ENCODE measurements around the gene NCKAP5L. TPM values are rescaled to one million over a fixed set of nuclear protein-coding genes. Genes with fewer than 3 reads are reported as not detected.

NCKAP5L gene
- polyA plus RNA-seq, 3 donors: 3.7 to 14.9 (median 6.8) TPM

DNA sequence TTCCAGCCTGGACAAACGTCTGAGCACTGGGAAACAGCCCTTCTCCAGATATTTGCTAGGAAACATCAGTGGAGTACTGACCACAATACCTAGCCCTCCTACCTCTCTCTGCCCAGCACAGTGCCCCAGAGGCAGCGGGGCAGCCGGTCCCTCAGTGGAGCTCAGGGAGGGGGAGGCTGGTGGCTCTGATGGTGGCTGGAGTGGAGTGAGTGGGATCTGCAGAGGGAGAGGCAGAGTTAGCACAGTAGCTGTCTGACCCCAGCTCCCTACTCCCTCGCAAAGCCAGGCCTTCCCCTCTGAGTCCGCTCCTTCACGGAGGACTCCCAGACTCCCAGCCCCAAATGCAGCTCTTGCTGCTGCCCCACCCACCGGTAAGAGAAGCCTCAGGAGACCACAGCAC, 30.0 kb downstream of the NCKAP5L start:
- Histone ChIP-seq H3K36me3 (replicated peaks in 1 of 2; ENCODE audit: control insufficient read depth in 1 of 2, insufficient read depth in 2 of 2, low read length in 2 of 2) (peaks cover 78 to 97% of the 10 kb centered on the region in 2 donors), H3K9ac (ENCODE audit: insufficient read depth, low read length, poor library complexity, severe bottlenecking) (no peak overlapping the region), H3K79me2 (ENCODE audit: insufficient read depth, low read length) (no peaks in the 10 kb centered on the region), H3K27me3 (ENCODE audit: control insufficient read depth in 2 of 2, insufficient read depth in 2 of 2, low read length in 2 of 2) (no peaks in the 10 kb centered on the region), H3K4me2 (replicated peaks; ENCODE audit: extremely low read depth, low read length, poor library complexity, severe bottlenecking) (no peak overlapping the region), H3K9me3 (replicated peaks in 1 of 2; ENCODE audit: control insufficient read depth in 1 of 2, insufficient read depth in 1 of 2, low read length in 2 of 2) (no peaks in the 10 kb centered on the region), H2AFZ (ENCODE audit: insufficient read depth, low read depth, low read length, poor library complexity, severe bottlenecking) (no peak overlapping the region), H3K4me1 (ENCODE audit: control insufficient read depth in 1 of 2, insufficient read depth in 2 of 2, low read length in 2 of 2) (peaks cover 17 to 20% of the 10 kb centered on the region in 2 donors), H3K4me3 (replicated peaks in 1 of 3; ENCODE audit: low read depth in 2 of 3, low read length in 3 of 3) (no peak overlapping the region), H3K27ac (ENCODE audit: low read depth in 1 of 2, low read length in 2 of 2) (peak overlapping the region in 1 of 2 donors; percentile 77), H4K20me1 (ENCODE audit: insufficient read depth, low read length) (peaks cover 9% of the 10 kb centered on the region)
- TF ChIP-seq, protein P1, sequence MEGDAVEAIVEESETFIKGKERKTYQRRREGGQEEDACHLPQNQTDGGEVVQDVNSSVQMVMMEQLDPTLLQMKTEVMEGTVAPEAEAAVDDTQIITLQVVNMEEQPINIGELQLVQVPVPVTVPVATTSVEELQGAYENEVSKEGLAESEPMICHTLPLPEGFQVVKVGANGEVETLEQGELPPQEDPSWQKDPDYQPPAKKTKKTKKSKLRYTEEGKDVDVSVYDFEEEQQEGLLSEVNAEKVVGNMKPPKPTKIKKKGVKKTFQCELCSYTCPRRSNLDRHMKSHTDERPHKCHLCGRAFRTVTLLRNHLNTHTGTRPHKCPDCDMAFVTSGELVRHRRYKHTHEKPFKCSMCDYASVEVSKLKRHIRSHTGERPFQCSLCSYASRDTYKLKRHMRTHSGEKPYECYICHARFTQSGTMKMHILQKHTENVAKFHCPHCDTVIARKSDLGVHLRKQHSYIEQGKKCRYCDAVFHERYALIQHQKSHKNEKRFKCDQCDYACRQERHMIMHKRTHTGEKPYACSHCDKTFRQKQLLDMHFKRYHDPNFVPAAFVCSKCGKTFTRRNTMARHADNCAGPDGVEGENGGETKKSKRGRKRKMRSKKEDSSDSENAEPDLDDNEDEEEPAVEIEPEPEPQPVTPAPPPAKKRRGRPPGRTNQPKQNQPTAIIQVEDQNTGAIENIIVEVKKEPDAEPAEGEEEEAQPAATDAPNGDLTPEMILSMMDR (IDR thresholded peaks at IDR 0.05): no peak
- H3K4me1 Mint-ChIP-seq: peaks cover 17% of the 10 kb centered on the region
- H3K36me3 Mint-ChIP-seq: peaks cover 64 to 87% of the 10 kb centered on the region in 2 donors
- H3K4me3 Mint-ChIP-seq: no peak overlapping the region
- peak overlapping the region in 2 of 7 donors; percentile 41 to 57 for H3K27ac Mint-ChIP-seq
- WGBS (ENCODE audit: insufficient coverage): 95% methylated on average over 2 of the region's 7 CpGs
- DNase-seq: no peak
- no peaks in the 10 kb centered on the region for H3K27me3 Mint-ChIP-seq (ENCODE audit: low read depth in 3 of 3)
- no peaks in the 10 kb centered on the region for H3K9me3 Mint-ChIP-seq
- intact Hi-C loops (cut with micrococcal nuclease): no loop called here

DNA sequence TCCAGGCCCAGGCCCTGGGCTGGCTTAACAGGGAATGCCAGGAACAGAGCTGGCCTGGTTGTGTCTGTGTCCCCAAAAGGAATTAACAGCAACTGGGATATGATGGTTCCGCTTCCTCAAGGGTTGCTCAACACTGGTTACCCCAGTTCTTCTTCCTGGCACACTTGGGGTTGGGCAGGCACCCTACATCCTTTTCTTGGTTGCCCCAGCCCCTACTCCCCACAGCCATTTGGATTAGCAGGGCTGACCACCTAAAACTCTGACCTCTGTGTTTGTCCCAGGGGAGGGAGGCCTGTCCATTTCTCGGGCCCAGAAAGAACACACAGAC, 30.8 kb downstream of the NCKAP5L start:
- Mint-ChIP-seq H3K9me3 (no peaks in the 10 kb centered on the region), H3K4me3 (peak overlapping the region in 1 of 2 donors; percentile 55), H3K27ac (peak overlapping the region in 6 of 7 donors; percentile 53 to 86 (median 80)), H3K36me3 (peaks cover 60 to 86% of the 10 kb centered on the region in 2 donors), H3K27me3 (ENCODE audit: low read depth in 3 of 3) (no peaks in the 10 kb centered on the region), H3K4me1 (peaks cover 17% of the 10 kb centered on the region)
- Histone ChIP-seq H3K36me3 (replicated peaks in 1 of 2; ENCODE audit: control insufficient read depth in 1 of 2, insufficient read depth in 2 of 2, low read length in 2 of 2) (peaks cover 76 to 97% of the 10 kb centered on the region in 2 donors), H3K79me2 (ENCODE audit: insufficient read depth, low read length) (no peaks in the 10 kb centered on the region), H3K27ac (ENCODE audit: low read depth in 1 of 2, low read length in 2 of 2) (peak overlapping the region; percentile 43 to 77), H2AFZ (ENCODE audit: insufficient read depth, low read depth, low read length, poor library complexity, severe bottlenecking) (no peak overlapping the region), H3K9me3 (replicated peaks in 1 of 2; ENCODE audit: control insufficient read depth in 1 of 2, insufficient read depth in 1 of 2, low read length in 2 of 2) (no peaks in the 10 kb centered on the region), H3K9ac (ENCODE audit: insufficient read depth, low read length, poor library complexity, severe bottlenecking) (peak overlapping the region; percentile 45), H3K4me1 (ENCODE audit: control insufficient read depth in 1 of 2, insufficient read depth in 2 of 2, low read length in 2 of 2) (peaks cover 17 to 20% of the 10 kb centered on the region in 2 donors), H3K27me3 (ENCODE audit: control insufficient read depth in 2 of 2, insufficient read depth in 2 of 2, low read length in 2 of 2) (no peaks in the 10 kb centered on the region), H3K4me3 (replicated peaks in 1 of 3; ENCODE audit: low read depth in 2 of 3, low read length in 3 of 3) (peak overlapping the region in 1 of 3 experiments; percentile 48), H3K4me2 (replicated peaks; ENCODE audit: extremely low read depth, low read length, poor library complexity, severe bottlenecking) (peak overlapping the region; percentile 53), H4K20me1 (ENCODE audit: insufficient read depth, low read length) (peaks cover under 1% of the 10 kb centered on the region)
- WGBS (ENCODE audit: insufficient coverage): 8% methylated on average over 1 of the region's 2 CpGs
- intact Hi-C loops (cut with micrococcal nuclease): no loop called here
- peak; percentile 59 to 81 (median 77) for DNase-seq
- TF ChIP-seq, protein P1 (IDR thresholded peaks at IDR 0.05): no peak

Data from CD14-positive monocyte (primary cell).